GM19238 (cell line): Measurements from ENCODE around the gene SCN4B.

Experiments used
- DNase-seq: peaks from one replicate; pipeline ENCODE4 v3.0.0; 2011; ENCODE audit warnings: low spot score; ENCODE audit not compliant: insufficient read length

SCN4B gene

GRCh38 chr11:118152020-118152551 lies 537 bp downstream of the SCN4B start:
- no peak for DNase-seq

GRCh38 chr11:118151431-118151830 lies 1.2 kb downstream of the SCN4B start:
- no peak for DNase-seq

DNA sequence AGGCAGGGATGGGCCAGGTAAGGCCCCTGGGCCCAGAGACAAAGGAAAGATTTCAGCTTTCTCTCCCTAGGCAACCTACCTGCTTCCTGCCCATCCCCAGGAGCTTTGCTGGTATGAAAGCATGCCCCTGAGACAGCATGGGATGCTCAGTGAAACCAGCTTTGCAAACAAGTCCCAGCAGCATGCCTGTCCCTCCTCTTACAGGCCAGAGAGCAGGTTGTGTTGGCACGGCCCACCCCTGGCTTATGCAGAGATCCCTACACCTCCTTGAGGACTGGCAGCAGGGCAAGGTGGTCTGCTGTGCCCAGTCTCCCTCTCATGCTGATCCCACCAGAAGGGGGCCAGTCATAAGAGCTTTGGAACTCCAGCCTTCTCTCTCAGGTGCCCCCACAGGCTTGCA lies 3.1 kb downstream of the SCN4B start:
- no peak for DNase-seq

DNA sequence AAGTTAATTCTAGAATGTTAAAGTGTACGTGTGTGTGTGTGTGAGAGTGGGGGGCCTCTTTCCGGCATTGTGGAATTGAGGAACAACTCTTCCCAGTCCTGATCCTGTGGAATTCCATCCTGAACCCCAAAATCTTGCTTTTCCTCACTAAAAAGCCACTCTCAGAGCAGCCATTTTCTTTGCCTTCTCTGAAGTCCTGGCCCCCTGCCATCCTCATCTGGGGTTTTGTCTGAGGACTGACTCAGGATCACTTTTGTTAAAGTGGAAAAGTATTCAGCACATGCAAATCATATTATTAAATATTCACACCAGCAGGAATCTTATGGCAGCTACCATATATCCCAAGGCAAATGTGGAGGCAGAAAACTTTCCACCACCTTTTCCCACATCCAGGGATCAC lies 3.8 kb downstream of the SCN4B start:
- DNase-seq: no peak

DNA sequence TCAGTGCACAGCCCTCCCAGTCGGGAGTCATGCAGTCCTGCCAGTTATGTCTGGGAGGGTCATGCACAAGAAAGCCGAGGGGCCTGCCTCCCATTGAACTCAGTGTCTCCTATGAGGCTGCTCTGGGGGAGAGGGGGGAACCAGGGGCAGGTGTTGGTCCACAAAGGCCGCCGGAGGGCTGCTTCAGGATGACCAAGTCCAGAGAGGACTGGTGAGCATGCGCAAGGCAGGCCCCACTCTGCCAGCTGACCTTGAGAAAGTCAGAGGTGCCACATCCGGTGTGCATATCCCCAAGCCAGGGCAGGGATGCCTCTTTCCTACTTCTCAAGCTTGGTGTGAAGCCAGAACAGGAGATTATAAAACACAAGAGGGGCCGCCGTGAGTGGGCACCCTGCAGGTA lies 4.4 kb downstream of the SCN4B start:
- DNase-seq: no peak

DNA sequence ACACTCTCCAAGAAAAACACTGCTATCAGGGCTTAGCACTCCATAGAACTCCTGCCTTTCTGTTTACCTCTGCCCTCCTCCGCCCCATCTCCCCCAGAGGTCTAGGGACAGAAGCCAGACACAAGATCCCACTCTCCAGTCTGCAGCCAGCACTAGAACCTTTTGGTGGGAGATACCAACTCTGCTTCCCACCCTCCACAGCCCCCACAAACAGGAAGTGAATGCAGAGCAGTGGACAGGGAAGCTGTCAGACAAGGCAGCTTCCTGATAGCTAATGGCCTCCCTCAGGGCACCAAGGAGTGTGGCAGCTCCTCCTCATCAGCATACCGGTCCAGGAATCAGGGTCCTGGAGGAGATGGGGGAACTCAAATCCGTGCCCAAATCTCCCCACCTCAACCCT lies 5.1 kb downstream of the SCN4B start:
- DNase-seq: no peak

DNA sequence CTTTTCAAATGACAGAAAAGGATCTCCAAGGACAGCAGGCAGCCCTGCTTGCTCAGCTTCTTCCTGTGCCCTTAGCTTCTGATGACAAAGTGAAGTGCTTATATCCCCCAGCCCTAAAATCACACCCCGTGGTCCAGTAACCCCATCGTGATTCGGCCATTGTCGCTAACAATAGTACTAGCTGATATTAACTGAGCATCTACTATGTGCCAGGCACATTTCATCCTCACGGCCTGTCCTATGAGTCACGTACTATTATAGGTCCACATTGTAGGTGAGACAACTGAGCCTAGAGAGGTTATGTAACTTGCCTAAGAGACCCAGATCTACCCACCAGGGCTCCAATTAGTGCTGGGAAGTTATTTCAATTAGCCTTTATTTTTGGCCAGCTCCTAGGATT lies 6.1 kb downstream of the SCN4B start:
- no peak for DNase-seq

GRCh38 chr11:118145285-118146227 lies 7.1 kb downstream of the SCN4B start:
- peak; percentile 95 for DNase-seq

DNA sequence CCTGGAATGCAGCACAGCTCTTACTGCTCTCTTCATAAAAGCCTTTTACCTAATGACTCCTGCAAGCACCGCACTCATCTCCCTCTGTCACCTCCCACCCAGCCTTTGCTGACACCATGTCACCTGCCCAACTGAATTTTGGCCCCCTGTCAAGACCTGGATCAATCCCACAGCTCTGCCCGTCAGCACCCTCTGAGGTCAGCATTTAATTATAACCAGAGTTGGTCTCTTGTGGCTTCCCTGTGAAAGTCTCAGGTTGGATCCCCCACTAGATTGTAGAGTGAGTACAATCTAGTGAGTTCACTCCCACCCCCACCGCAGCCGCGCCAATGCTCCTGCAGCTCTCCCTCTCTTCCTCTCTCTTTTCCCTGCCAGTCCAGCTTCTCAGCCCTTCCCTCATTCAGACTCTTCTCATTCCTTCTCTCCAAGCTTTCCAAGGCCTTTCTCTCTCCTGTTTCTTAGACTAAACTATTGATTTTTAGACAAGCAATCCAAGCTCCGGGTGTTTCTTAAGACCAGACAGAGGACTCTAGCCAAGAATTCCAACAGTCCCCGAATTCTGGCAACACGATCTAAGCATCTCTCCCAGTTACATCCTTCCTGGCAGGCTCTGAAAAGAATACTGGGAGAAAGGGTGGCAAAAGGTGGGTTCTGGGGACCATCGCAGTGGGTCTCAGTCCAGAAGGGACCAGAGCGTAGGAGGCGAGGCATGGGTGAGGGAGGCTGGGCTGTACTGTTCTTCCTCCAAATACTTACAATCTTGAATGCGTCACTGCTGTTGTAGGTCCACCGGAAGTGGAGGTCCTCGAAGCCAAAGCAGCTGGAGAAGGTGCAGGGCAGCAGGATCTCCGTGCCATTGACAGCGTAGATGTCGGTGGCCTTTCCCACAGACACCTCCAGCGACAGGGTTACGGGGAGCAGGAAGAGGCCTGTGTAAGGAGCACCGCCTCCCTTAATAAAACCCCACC lies 8.0 kb downstream of the SCN4B start:
- no peak for DNase-seq

DNA sequence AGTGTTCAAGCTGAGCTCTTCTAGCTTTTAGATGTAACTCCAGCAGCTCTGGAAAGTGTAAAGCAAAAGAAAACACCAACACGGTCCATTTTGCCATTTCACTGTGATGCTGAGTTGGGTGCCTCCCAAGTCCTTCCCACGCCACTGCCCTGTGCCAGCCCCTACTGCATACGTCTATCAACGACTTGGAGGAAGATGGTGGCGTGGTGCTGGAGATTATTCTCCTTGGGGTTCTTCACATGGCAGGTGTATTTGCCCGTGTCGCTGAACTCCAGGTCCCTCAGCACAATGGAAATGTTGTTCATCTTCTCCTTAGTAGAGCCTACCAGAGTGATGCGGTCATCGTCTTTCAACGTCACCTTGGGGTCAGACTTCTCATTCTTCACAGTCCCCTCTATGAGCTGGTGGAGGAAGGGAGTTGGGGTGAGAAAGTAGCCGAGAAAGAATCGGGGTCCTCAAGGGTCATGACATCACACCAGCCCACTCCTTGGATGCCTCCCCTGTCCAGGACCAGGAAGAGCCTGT lies 8.9 kb downstream of the SCN4B start:
- DNase-seq: no peak

DNA sequence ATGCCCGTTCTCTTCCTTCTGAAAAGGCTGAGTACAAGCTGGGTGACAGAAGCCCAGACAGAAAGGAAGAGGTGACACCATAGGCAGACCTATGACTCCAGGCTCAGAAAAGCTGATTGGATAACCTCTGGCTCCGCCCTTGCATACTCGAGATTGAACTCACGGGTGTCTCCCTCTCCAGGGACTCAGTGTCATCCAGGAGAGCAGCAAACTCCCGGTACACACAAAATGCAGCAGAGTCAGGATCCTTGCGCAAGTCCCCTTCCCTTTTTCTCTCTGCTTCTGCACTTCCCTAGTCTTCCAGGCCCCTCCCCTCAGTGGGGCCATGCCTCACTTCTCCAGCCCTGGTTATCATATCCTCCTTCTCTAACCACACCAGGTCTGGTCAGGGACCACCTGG lies 9.8 kb downstream of the SCN4B start:
- no peak for DNase-seq

GRCh38 chr11:118142081-118142480 lies 10.5 kb downstream of the SCN4B start:
- DNase-seq: no peak

- DNase-seq: no peak
Observed at GRCh38 chr11:118139578-118139977, 13.0 kb downstream of the SCN4B start.

GRCh38 chr11:118138839-118139420 lies 13.7 kb downstream of the SCN4B start:
- no peak for DNase-seq

- no peak for DNase-seq
Observed at GRCh38 chr11:118136801-118137200, 15.8 kb downstream of the SCN4B start.

DNA sequence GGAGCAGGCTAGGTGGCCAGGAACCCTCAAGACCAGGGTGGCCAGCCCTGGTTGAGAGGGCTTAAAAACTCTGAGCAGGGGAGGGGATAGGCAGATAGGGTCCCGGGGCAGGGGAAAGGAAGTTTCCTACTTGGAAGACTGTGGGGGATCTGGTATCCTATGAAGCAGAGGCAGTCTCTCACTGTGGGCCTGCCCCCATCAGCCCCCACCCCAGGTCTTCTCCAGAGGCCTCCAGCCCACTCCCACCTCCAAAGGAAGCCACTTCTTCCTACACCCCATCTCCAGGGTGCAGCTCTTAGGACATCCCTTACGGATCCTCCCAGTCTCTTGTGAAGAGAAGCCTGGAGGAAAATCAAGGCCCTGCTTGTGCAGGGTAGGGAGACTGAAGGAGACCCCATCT lies 16.3 kb downstream of the SCN4B start:
- no peak for DNase-seq

DNA sequence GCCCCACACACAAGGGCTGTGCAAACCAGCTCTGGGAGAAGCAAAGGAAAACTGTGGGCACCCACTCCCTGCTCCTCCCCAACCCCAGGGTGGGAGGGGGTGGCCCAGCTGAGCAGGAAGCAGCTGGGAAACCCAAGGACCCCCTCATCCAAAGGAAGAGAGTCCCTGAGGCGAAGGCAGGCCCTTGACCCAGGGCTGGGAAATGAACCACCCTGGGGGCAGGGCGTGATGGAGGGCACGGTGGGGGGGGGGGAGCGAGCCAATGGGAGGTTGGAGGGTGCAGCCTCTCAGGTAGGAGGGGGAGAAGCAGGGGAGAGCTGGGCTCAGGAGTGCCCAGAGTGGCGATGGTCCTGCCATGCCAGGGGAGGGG lies 16.8 kb downstream of the SCN4B start:
- DNase-seq: no peak

- no peak for DNase-seq
Observed at GRCh38 chr11:118135051-118135795, 17.4 kb downstream of the SCN4B start.

GRCh38 chr11:118133816-118134215 lies 18.8 kb downstream of the SCN4B start:
- no peak for DNase-seq

DNA sequence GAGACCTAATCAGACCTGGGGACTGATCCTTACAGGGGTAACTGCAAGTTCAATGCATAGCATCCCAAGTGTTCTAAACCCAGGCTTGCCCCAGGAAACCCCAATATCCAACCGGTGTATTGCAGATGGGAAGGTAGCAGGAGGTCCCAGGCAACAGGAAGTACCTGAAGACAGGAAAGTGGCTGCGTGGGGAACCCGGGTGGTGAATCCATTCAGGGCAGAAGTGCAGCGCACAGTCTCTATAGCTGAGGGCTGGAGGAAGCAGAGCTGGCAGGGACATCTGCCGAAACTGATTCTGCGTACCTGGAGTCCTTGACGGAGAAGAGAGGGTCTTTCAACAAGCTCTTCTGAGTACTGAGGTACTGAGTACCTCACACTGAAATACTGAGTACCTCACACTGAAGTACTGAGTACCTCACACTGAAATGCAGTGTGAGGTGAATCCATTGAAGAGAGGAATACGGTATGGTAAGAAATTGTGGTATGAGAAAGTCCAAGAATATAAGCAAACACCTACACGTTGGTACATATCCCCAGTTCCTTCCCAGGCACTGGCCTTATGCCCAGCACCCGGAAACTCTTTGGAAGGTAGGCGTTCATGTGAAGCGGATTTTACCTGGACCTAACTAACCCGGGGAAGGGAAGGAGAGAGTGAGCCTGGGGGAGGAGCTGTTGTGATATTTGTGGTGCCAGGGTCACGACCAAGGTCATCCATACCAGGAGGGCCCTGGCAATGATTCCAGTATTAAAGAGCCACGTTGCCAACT lies 20.1 kb downstream of the SCN4B start:
- DNase-seq: no peak
